Fibroblast of lung (primary cell): Measurements from ENCODE around the gene CDH4. TPM values are rescaled to one million over a fixed set of nuclear protein-coding genes. Genes with fewer than 3 reads are reported as not detected.

ENCODE experiments used
- DNase-seq, 2 donors: peaks; one replicate each; pipeline versions ENCODE4 v3.0.0 to v3.0.0-alpha.2; 2010; ENCODE audit warnings: low read depth in 2 of 2
- H2AFZ ChIP-seq: 2 replicates; pipeline ENCODE4 v1.5.1; 2012; ENCODE audit warnings: low read length, control low read depth, inconsistent platforms
- H3K27ac ChIP-seq: 2 replicates; pipeline ENCODE4 v1.5.1; 2011; ENCODE audit warnings: low read length, control low read depth; ENCODE audit not compliant: insufficient read depth
- H3K27me3 ChIP-seq: 2 replicates; pipeline ENCODE4 v1.5.1; 2011; ENCODE audit warnings: mild to moderate bottlenecking, low read length; ENCODE audit not compliant: control insufficient read depth, insufficient read depth
- H3K36me3 ChIP-seq: 2 replicates; pipeline ENCODE4 v1.5.1; 2011; ENCODE audit warnings: low read length; ENCODE audit not compliant: control insufficient read depth, insufficient read depth
- H3K4me1 ChIP-seq: 2 replicates; pipeline ENCODE4 v1.5.1; 2011; ENCODE audit warnings: low read length; ENCODE audit not compliant: control insufficient read depth, insufficient read depth; ENCODE audit errors: extremely low read depth
- H3K4me2 ChIP-seq: 2 replicates; pipeline ENCODE4 v1.5.1; 2011; ENCODE audit warnings: low read length, control low read depth; ENCODE audit not compliant: insufficient read depth; ENCODE audit errors: extremely low read depth
- H3K4me3 ChIP-seq, 4 experiments: fragments of 200-600 bp in 1 of 4; sonication (generic) in 1 of 4; replicated peaks in 1 of 4; 2 replicates each; pipeline ENCODE4 v1.5.1; 2011 to 2016; ENCODE audit warnings: low read length in 4 of 4, low read depth in 3 of 4, mild to moderate bottlenecking in 3 of 4, control low read depth in 2 of 4, inconsistent platforms in 1 of 4, mixed read lengths in 1 of 4; ENCODE audit not compliant: insufficient read depth in 1 of 4; ENCODE audit errors: control extremely low read depth in 1 of 4
- H3K79me2 ChIP-seq: 2 replicates; pipeline ENCODE4 v1.5.1; 2012; ENCODE audit warnings: mild to moderate bottlenecking, low read length, inconsistent platforms; ENCODE audit not compliant: control insufficient read depth, insufficient read depth
- H3K9ac ChIP-seq: 2 replicates; pipeline ENCODE4 v1.5.1; 2011; ENCODE audit warnings: mild to moderate bottlenecking, low read length, control low read depth; ENCODE audit not compliant: insufficient read depth
- H3K9me3 ChIP-seq: 2 replicates; pipeline ENCODE4 v1.5.1; 2012; ENCODE audit warnings: low read depth, low read length; ENCODE audit not compliant: control insufficient read depth, insufficient read depth
- H4K20me1 ChIP-seq: 2 replicates; pipeline ENCODE4 v1.5.1; 2011; ENCODE audit warnings: low read length; ENCODE audit not compliant: control insufficient read depth, insufficient read depth; ENCODE audit errors: extremely low read depth
- CTCF ChIP-seq, 2 donors: IDR thresholded peaks in 1 of 2; conservative IDR thresholded peaks in 1 of 2; 1 replicate in 1 of 2; 2 replicates in 1 of 2; pipeline ENCODE4 v1.5.1; 2011 to 2012; ENCODE audit warnings: low read length in 2 of 2, control low read depth in 1 of 2, inconsistent platforms in 1 of 2, low read depth in 1 of 2, mild to moderate bottlenecking in 1 of 2
- EZH2 ChIP-seq: IDR thresholded peaks from 2 replicates; pipeline ENCODE4 v1.5.1; 2012; ENCODE audit warnings: low read length, control low read depth, mild to moderate bottlenecking; ENCODE audit errors: missing control alignments
- polyA plus RNA-seq, 2 donors: library from polyadenylated mRNA; depleted of rRNA in 1 of 2; stranded (reverse) in 1 of 2; unstranded in 1 of 2; fragments of >200 nt; gene quantifications; 2 replicates each; pipeline ENCODE4 v1.2.1, GENCODE V29; 2011 to 2012; ENCODE audit warnings: missing spikeins in 1 of 2
- total RNA-seq: library from RNA; depleted of rRNA; stranded (reverse); fragments of >200 nt; gene quantifications from 2 replicates; pipeline ENCODE4 v1.2.1, GENCODE V29; 2014

The CDH4 gene
- total and polyA plus RNA-seq, 2 donors (not counting 1 experiment from before 2014, with no cell fraction given): 4.8 to 6.8 TPM

DNA sequence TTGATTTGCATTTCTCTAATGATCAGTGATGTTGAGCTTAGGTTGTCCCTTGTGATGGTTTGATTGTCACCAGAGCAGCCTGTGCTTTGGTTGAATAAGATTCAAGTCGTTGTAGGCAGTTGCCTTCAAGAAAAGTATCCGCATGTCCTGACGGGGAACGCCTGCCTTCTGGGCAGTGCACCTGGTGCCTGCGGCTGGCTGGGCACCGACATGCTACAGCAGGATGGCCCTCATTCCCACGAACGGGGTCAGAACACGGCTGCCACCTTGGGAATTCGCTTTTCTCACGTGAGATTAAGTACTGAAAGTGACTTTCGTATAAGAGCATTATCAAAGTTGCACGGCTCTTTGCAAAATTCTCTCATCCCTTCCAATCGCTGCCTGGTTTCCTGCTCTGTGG, 78.4 kb downstream of the CDH4 start:
- H3K4me2 ChIP-seq: no peak overlapping the region
- H3K4me3 ChIP-seq: no peak overlapping the region
- no peaks in the 10 kb centered on the region for H3K4me1 ChIP-seq
- H2AFZ ChIP-seq: no peak overlapping the region
- H4K20me1 ChIP-seq: no peaks in the 10 kb centered on the region
- H3K27ac ChIP-seq: no peak overlapping the region
- H3K9ac ChIP-seq: no peak overlapping the region
- DNase-seq: no peak
- H3K79me2 ChIP-seq: no peaks in the 10 kb centered on the region
- H3K9me3 ChIP-seq: no peaks in the 10 kb centered on the region
- TF ChIP-seq CTCF (conservative IDR thresholded peaks at IDR 0.05 in 1 of 2, IDR thresholded peaks at IDR 0.05 in 1 of 2; ENCODE audit: low read depth in 1 of 2, low read length in 2 of 2) (no peak), EZH2 (no peak)
- H3K27me3 ChIP-seq: no peaks in the 10 kb centered on the region
- no peaks in the 10 kb centered on the region for H3K36me3 ChIP-seq

GRCh38 chr20:61331543-61331942, 79.5 kb downstream of the CDH4 start:
- H3K36me3 ChIP-seq: no peaks in the 10 kb centered on the region

More at GRCh38 chr20:61331543-61331942, 79.5 kb downstream of the CDH4 start:
- Histone ChIP-seq H3K4me2 (no peak overlapping the region), H3K79me2 (no peaks in the 10 kb centered on the region), H3K27me3 (no peaks in the 10 kb centered on the region), H4K20me1 (no peaks in the 10 kb centered on the region), H3K4me3 (no peak overlapping the region), H3K27ac (no peak overlapping the region), H3K4me1 (no peaks in the 10 kb centered on the region), H3K9me3 (no peaks in the 10 kb centered on the region), H3K9ac (no peak overlapping the region), H2AFZ (no peak overlapping the region)
- no peak for DNase-seq
- no peak for TF ChIP-seq CTCF (conservative IDR thresholded peaks at IDR 0.05 in 1 of 2, IDR thresholded peaks at IDR 0.05 in 1 of 2; ENCODE audit: low read depth in 1 of 2, low read length in 2 of 2)
- TF ChIP-seq EZH2: no peak
